GM13977 (cell line): ENCODE measurements around the gene IFNL1.

ENCODE experiments used
- DNase-seq: peaks from one replicate; pipeline ENCODE4 v3.0.0; 2012; ENCODE audit warnings: low spot score
- CTCF ChIP-seq: IDR thresholded peaks from 2 replicates; pipeline ENCODE4 v1.5.1; 2012; ENCODE audit warnings: mild to moderate bottlenecking, control low read depth; ENCODE audit not compliant: insufficient read depth; ENCODE audit errors: extremely low read depth, missing control alignments
- in situ Hi-C: fragments of 300-500 bp; cut with MboI; formaldehyde crosslinking; loops from one replicate; pipeline ENCODE4 v1.12.0; 2022; ENCODE audit warnings: low sequenced_read_pairs, low pct_unique_long_range_greater_than_20kb, mixed read lengths, inconsistent platforms; ENCODE audit not compliant: unreplicated experiment

Gene IFNL1

DNA sequence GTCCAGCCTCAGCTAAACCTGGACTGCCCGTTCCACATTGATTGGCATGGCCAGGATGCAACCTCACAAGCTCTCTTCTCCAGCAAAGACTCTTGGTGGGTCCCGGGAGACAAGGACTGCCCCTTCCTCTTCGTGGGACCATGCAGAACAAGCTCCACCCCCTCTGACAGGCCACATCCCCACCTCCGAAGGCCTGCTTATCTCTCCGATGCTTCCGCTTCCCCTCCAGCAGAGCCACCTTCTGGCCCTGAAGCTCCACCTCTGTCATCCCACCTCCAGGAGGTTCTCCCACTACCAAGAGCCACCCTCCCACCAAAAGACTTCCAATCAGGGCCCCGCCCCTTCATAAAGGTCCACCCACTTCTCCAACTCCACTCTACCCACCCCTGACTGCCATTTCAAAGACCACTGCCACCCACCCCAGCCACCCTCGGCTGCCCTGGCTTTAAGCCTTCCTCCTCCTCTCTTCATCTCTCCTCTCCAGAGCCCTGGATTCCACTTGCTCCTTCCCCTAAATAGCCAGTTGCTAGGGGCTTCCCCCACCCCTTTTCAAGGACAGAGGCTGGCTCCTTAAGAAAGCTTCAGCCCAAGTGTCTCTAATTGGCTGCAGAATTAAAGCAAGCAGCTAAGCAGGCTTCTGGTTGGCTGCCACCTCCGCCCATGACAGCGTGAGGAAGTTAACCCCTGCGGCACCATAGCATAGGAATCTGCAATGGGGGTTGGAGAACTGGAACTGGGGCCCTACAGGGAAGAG is 14.5 kb downstream of the IFNL1 start:
- TF ChIP-seq CTCF = no peak

GRCh38 chr19:39314016-39314728 is 18.0 kb downstream of the IFNL1 start:
- no peak for DNase-seq
- in situ Hi-C loops = no loop called here
- no peak for TF ChIP-seq CTCF

More for the DNA sequence above, 14.5 kb downstream of the IFNL1 start:
- in situ Hi-C loops = no loop called here
- no peak for DNase-seq

DNA sequence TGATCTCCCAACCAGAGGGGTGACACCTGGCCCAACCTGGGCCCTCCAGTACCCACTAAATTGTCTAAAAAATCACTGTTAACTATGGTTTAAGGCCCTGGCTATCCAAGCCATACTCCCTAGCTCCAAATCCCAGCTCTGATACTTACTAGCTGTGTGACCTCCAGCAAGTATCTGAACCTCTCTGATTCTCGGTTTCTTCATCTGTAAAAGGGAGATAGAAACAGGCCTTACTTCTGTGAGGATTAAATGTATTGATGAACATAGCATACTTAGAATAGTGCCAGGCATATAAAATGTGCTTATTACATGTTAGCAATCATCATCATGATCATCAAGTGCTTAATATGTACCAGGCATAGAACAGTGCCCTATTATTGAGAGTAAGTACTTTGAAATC is 19.7 kb downstream of the IFNL1 start:
- no peak for DNase-seq
- in situ Hi-C loops = no loop called here
- no peak for TF ChIP-seq CTCF

DNA sequence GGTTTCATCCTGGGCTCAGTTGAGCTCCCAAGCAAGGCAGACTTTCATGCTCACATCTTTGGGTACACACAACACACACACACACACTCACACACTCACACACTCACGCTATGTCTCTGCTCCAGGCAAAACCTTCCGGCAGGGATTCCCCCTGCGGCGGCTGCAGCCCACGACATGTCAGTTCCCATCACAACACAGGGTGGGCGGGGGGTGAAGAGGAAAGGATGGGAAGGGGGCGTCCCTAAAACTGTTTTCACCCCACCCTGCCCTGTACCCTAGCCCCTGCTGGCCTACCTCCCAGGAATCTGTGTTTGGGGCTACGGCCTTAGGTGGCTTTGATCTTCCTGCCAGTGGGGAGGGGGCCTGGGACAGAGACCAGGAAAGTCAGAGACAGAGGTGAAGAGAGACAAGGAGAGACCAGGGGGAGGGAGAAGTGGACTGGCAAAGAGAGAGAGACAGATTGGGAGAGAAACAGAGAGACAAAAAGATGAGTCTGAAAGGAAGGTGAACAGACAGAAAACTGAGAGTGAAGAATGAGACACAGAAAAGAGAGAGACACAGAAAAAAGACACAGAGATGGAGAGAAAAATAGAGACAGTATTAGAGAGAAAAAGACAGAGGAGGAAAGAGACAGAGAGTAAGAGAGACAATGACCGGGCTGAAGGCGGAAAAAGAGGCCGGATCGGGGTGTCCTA is 20.6 kb downstream of the IFNL1 start:
- DNase-seq = no peak
- in situ Hi-C loops = no loop called here
- no peak for TF ChIP-seq CTCF

DNA sequence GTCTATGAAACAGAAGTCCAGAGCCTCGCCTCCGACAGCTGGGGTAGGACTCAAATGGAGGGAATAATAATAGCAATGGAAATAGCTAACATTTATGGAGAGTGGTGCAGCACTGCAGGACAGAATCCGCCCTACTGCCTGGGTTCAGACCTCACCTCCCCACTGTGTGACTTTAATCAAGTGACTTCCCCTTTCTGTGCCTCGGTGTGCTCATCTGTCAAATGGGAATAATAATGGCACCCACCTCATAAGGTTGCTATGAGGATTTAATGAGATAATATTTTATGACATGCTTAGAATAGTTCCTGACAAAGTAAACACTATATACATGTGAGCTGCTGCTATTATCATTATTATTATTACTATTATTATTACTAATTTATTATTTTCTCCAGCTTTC is 21.3 kb downstream of the IFNL1 start:
- DNase-seq = no peak

GRCh38 chr19:39318071-39318470 is 21.9 kb downstream of the IFNL1 start:
- DNase-seq = no peak
- in situ Hi-C loops = no loop called here
- TF ChIP-seq CTCF = no peak

More for the DNA sequence above, 21.3 kb downstream of the IFNL1 start:
- TF ChIP-seq CTCF = no peak
- in situ Hi-C loops = no loop called here
